Neuronal stem cell (in vitro differentiated cells): ENCODE measurements around the gene EHMT1.

Experiments used
- DNase-seq: peaks from one replicate; pipeline ENCODE4 v3.0.0-alpha.2; 2013; ENCODE audit warnings: low spot score
- H2AFZ ChIP-seq: one replicate; pipeline ENCODE4 v1.6.1; 2013; ENCODE audit warnings: mild to moderate bottlenecking, low read length, inconsistent platforms
- H2AK5ac ChIP-seq: 2 replicates; pipeline ENCODE4 v1.6.1; 2013; ENCODE audit warnings: low read depth, mild to moderate bottlenecking, inconsistent platforms, low read length, moderate library complexity, mixed read lengths
- H2BK120ac ChIP-seq: 2 replicates; pipeline ENCODE4 v1.6.1; 2013; ENCODE audit warnings: low read depth, mild to moderate bottlenecking, inconsistent platforms, low read length, moderate library complexity, mixed read lengths
- H2BK12ac ChIP-seq: one replicate; pipeline ENCODE4 v1.6.1; 2013; ENCODE audit warnings: low read length, inconsistent platforms
- H2BK15ac ChIP-seq: 2 replicates; pipeline ENCODE4 v1.6.1; 2013; ENCODE audit warnings: mild to moderate bottlenecking, low read length, inconsistent platforms, mixed read lengths
- H2BK5ac ChIP-seq: one replicate; pipeline ENCODE4 v1.6.1; 2013; ENCODE audit warnings: inconsistent platforms, mild to moderate bottlenecking, low read length, moderate library complexity
- H3K14ac ChIP-seq: one replicate; pipeline ENCODE4 v1.6.1; 2013; ENCODE audit warnings: low read length, inconsistent platforms
- H3K18ac ChIP-seq: 2 replicates; pipeline ENCODE4 v1.6.1; 2013; ENCODE audit warnings: low read length, inconsistent platforms
- H3K23ac ChIP-seq: 2 replicates; pipeline ENCODE4 v1.6.1; 2013; ENCODE audit warnings: low read depth, mild to moderate bottlenecking, mixed read lengths, low read length, inconsistent platforms; ENCODE audit not compliant: poor library complexity
- H3K27ac ChIP-seq: replicated peaks from 3 replicates; pipeline ENCODE4 v1.5.1; 2013; ENCODE audit warnings: low read length, inconsistent platforms
- H3K27me3 ChIP-seq, 3 experiments: 2 replicates each; pipeline ENCODE4 v1.6.1; 2013; ENCODE audit warnings: low read length in 3 of 3, mild to moderate bottlenecking in 2 of 3, inconsistent platforms in 1 of 3, low read depth in 1 of 3, mixed read lengths in 1 of 3, moderate library complexity in 1 of 3; ENCODE audit not compliant: control insufficient read depth in 3 of 3, insufficient read depth in 3 of 3
- H3K36me3 ChIP-seq, 2 donors: replicated peaks in 1 of 2; 2 replicates each; pipeline ENCODE4 v1.6.1; 2013; ENCODE audit warnings: low read length in 2 of 2; ENCODE audit not compliant: control insufficient read depth in 2 of 2, insufficient read depth in 2 of 2
- H3K4ac ChIP-seq: 2 replicates; pipeline ENCODE4 v1.6.1; 2013; ENCODE audit warnings: inconsistent platforms, mild to moderate bottlenecking, low read length, moderate library complexity
- H3K4me1 ChIP-seq, 2 donors: 1 replicate in 1 of 2; 2 replicates in 1 of 2; pipeline ENCODE4 v1.6.1; 2013; ENCODE audit warnings: low read length in 2 of 2, low read depth in 1 of 2; ENCODE audit not compliant: control insufficient read depth in 2 of 2, insufficient read depth in 1 of 2
- H3K4me2 ChIP-seq: one replicate; pipeline ENCODE4 v1.6.1; 2013; ENCODE audit warnings: mild to moderate bottlenecking, low read length, inconsistent platforms; ENCODE audit not compliant: insufficient read depth, poor library complexity, severe bottlenecking
- H3K4me3 ChIP-seq, 2 donors: 2 replicates each; pipeline ENCODE4 v1.5.1; 2013; ENCODE audit warnings: low read length in 2 of 2, mild to moderate bottlenecking in 2 of 2, inconsistent platforms in 1 of 2, moderate library complexity in 1 of 2
- H3K79me1 ChIP-seq: one replicate; pipeline ENCODE4 v1.6.1; 2013; ENCODE audit warnings: low read depth, mild to moderate bottlenecking, inconsistent platforms, low read length, moderate library complexity
- H3K9ac ChIP-seq: one replicate; pipeline ENCODE4 v1.6.1; 2013; ENCODE audit warnings: mild to moderate bottlenecking, low read depth, low read length, inconsistent platforms; ENCODE audit not compliant: poor library complexity
- H3K9me3 ChIP-seq, 2 donors: replicated peaks in 1 of 2; 2 replicates each; pipeline versions ENCODE3 to v1.6.1; 2013; ENCODE audit warnings: low read length in 2 of 2, mild to moderate bottlenecking in 2 of 2, inconsistent platforms in 1 of 2, low read depth in 1 of 2, mixed read lengths in 1 of 2, moderate library complexity in 1 of 2; ENCODE audit not compliant: control insufficient read depth in 2 of 2, insufficient read depth in 1 of 2
- H4K8ac ChIP-seq: one replicate; pipeline ENCODE4 v1.6.1; 2013; ENCODE audit warnings: low read depth, mild to moderate bottlenecking, inconsistent platforms, low read length, moderate library complexity
- H4K91ac ChIP-seq: one replicate; pipeline ENCODE4 v1.6.1; 2013; ENCODE audit warnings: low read length, low read depth, mild to moderate bottlenecking, inconsistent platforms; ENCODE audit not compliant: poor library complexity
- WGBS, 2 donors: extraction: QIAGEN DNeasy Blood & Tissue Kit; methylation state at CpG; one replicate each; pipeline ENCODE4 v1.1.7; 2013; ENCODE audit warnings: missing lambda C conversion rate in 2 of 2, mixed read lengths in 1 of 2; ENCODE audit not compliant: insufficient read length in 2 of 2, insufficient replicate concordance in 1 of 2; ENCODE audit errors: extremely low coverage in 2 of 2; 5-methylcytosine and 5-hydroxymethylcytosine counted together

Gene EHMT1

GRCh38 chr9:137666955-137667670, 48.3 kb downstream of the EHMT1 start:
- H3K36me3 ChIP-seq, result peaks cover 4 to 25% of the 10 kb centered on the region in 2 donors
- peak; percentile 62 for DNase-seq
- peaks cover 36 to 47% of the 10 kb centered on the region in 2 donors for H3K4me1 ChIP-seq
- no CpG with 5 or more reads among the region's 16 CpGs for WGBS, 2 donors
- no peak overlapping the region for H2BK12ac ChIP-seq
- no peak overlapping the region for H2BK120ac ChIP-seq
- no peak overlapping the region for H2AFZ ChIP-seq
- no peak overlapping the region for H3K23ac ChIP-seq
- no peak overlapping the region for H2BK5ac ChIP-seq
- peak overlapping the region; percentile 50 for H2AK5ac ChIP-seq
- no peak overlapping the region for H3K4me2 ChIP-seq
- no peaks in the 10 kb centered on the region for H3K27me3 ChIP-seq
- no peak overlapping the region for H4K91ac ChIP-seq
- H3K9ac ChIP-seq, result no peak overlapping the region
- no peak overlapping the region for H3K27ac ChIP-seq
- H3K4me3 ChIP-seq, result no peak overlapping the region
- no peak overlapping the region for H3K14ac ChIP-seq
- no peak overlapping the region for H3K4ac ChIP-seq
- no peaks in the 10 kb centered on the region for H3K9me3 ChIP-seq
- peaks cover 12% of the 10 kb centered on the region for H3K79me1 ChIP-seq
- peak overlapping the region; percentile 73 for H3K18ac ChIP-seq
- H2BK15ac ChIP-seq, result no peak overlapping the region
- no peak overlapping the region for H4K8ac ChIP-seq

- DNase-seq, result no peak
- H3K18ac ChIP-seq, result no peak overlapping the region
- peaks cover 12% of the 10 kb centered on the region for H3K79me1 ChIP-seq
- H2BK15ac ChIP-seq, result no peak overlapping the region
- H3K9ac ChIP-seq, result no peak overlapping the region
- no peak overlapping the region for H3K14ac ChIP-seq
- H3K36me3 ChIP-seq, result peaks cover 4 to 25% of the 10 kb centered on the region in 2 donors
- H3K23ac ChIP-seq, result no peak overlapping the region
- H3K4me1 ChIP-seq, result peaks cover 36 to 50% of the 10 kb centered on the region in 2 donors
- H3K27ac ChIP-seq, result no peak overlapping the region
- peak overlapping the region; percentile 10 for H2BK120ac ChIP-seq
- H2AK5ac ChIP-seq, result no peak overlapping the region
- no peak overlapping the region for H4K8ac ChIP-seq
- no peak overlapping the region for H3K4me3 ChIP-seq
- H2AFZ ChIP-seq, result no peak overlapping the region
- H2BK12ac ChIP-seq, result no peak overlapping the region
- H3K9me3 ChIP-seq, result no peaks in the 10 kb centered on the region
- no peak overlapping the region for H2BK5ac ChIP-seq
- H4K91ac ChIP-seq, result no peak overlapping the region
- no peak overlapping the region for H3K4ac ChIP-seq
- H3K27me3 ChIP-seq, result no peaks in the 10 kb centered on the region
- no peak overlapping the region for H3K4me2 ChIP-seq
These were observed 49.4 kb downstream of the EHMT1 start for GRCh38 chr9:137668203-137668602.

DNA sequence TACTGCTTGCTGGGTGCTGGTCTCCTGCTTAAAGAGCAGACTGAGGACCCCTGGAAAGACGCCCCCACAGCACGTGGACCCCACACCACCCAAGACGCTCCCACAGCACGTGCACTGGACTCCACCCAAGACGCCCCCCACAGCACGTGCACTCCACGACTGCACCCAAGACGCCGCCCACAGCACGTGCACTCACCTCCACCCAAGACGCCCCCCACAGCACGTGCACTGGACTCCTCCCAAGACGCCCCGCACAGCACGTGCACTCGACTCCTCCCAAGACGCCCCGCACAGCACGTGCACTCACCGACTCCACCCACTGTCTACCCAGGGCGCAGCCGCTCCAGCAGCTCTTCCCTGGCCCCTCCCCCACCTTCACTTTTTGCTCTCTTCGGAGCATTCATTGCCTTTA, 50.5 kb downstream of the EHMT1 start:
- Histone ChIP-seq H2AFZ (no peak overlapping the region), H2AK5ac (peak overlapping the region; percentile 44), H3K4ac (peak overlapping the region; percentile 24), H2BK120ac (no peak overlapping the region), H3K36me3 (peaks cover 4 to 25% of the 10 kb centered on the region in 2 donors), H2BK5ac (peak overlapping the region; percentile 20), H3K23ac (peak overlapping the region; percentile 87), H3K4me2 (no peak overlapping the region), H3K9me3 (no peaks in the 10 kb centered on the region), H3K79me1 (peaks cover 15% of the 10 kb centered on the region), H3K4me1 (peaks cover 41 to 60% of the 10 kb centered on the region in 2 donors), H3K9ac (peak overlapping the region; percentile 54), H3K27ac (no peak overlapping the region), H2BK15ac (no peak overlapping the region), H3K14ac (peak overlapping the region; percentile 97), H3K27me3 (no peaks in the 10 kb centered on the region), H3K18ac (peak overlapping the region; percentile 77), H4K91ac (peak overlapping the region; percentile 14), H2BK12ac (peak overlapping the region; percentile 93), H4K8ac (no peak overlapping the region), H3K4me3 (peak overlapping the region in 1 of 2 donors; percentile 11)
- no CpG with 5 or more reads among the region's 23 CpGs for WGBS, 2 donors
- DNase-seq, result no peak

DNA sequence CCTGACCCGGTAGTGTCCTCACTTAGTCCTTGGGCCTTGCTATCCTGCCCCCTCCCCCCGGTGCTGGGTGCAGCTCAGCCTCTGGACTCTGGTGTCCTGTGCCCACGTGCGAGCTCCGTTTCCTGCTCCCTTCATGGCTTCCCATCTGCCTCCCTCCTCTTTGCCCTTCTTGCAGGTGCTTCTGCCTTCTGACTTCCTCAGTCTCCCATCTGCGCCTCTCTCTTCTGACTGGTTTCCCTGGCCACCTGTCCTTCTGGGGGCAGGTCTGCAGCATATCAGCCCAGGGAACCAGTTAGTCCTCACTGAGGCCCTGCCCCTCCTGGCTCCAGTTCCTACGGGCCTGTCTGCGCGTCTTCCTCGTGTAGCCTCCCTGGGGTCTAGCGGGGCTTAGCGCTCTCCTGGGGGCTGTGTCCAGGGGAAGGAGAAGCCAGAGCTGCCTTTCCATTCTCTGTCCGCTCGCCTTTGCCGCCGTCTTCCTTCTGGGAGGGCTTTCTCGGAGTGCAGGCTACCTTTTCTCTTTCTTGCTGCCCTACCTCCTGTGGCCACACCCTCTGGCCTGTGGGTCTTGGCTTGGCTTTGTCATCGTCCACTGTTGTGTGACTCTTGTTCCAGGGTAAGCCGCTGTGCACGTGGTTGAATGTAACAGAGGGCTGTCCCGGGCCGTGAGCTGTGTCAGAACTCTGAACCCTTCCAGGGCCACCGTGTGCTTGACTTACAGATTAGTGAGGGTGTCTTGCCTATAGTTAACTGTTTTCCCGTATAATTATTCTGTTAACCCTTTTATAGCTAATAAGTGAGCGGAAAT, 51.8 kb downstream of the EHMT1 start:
- Histone ChIP-seq H3K27me3 (no peaks in the 10 kb centered on the region), H3K4me3 (no peak overlapping the region), H2AK5ac (no peak overlapping the region), H3K27ac (peak overlapping the region; percentile 54), H3K18ac (peak overlapping the region; percentile 78), H3K9ac (peak overlapping the region; percentile 56), H3K4me2 (peak overlapping the region; percentile 57), H2AFZ (peak overlapping the region; percentile 21), H3K4ac (no peak overlapping the region), H3K23ac (peak overlapping the region; percentile 22), H3K9me3 (no peaks in the 10 kb centered on the region), H4K8ac (peak overlapping the region; percentile 7), H3K36me3 (peaks cover 2 to 22% of the 10 kb centered on the region in 2 donors), H3K4me1 (peaks cover 36 to 60% of the 10 kb centered on the region in 2 donors), H2BK5ac (no peak overlapping the region), H2BK12ac (no peak overlapping the region), H2BK120ac (no peak overlapping the region), H4K91ac (no peak overlapping the region), H2BK15ac (peak overlapping the region; percentile 40), H3K79me1 (peaks cover 14% of the 10 kb centered on the region), H3K14ac (peak overlapping the region; percentile 77)
- DNase-seq, result peak; percentile 56
- no CpG with 5 or more reads among the region's 25 CpGs for WGBS, 2 donors
